K562 (cell line): Measurements from ENCODE around the gene PACS1. TPM values are rescaled to one million over a fixed set of nuclear protein-coding genes. Genes with fewer than 3 reads are reported as not detected.
"Not testable (repeated sequence)": the region's sequence is repeated elsewhere in the genome, so short reads cannot be mapped to it uniquely, and the experiment has no call there.

Source experiments
- ATAC-seq: fragments of 200-7000 bp; cut with Tn5 transposase; 3 replicates; pipeline ENCODE4 v1.9.1; 2020; ENCODE audit warnings: moderate library complexity
- BruUV-seq: library from RNA; stranded (reverse); fragments of 400-500 nt; replicated peaks from 2 replicates; lab custom pipeline; 2021; lab: Mats Ljungman, UMichigan
- CTCF ChIA-PET: fragments of 300-600 bp; formaldehyde crosslinking; extraction: SDS; loops from one replicate; lab custom pipeline; 2021; ENCODE audit warnings: low intra/inter-chr PET ratio; lab: Yijun Ruan, JAX
- POLR2A ChIA-PET: fragments of 300-600, 350-650 bp; sonication (Branson Sonifier 250); formaldehyde crosslinking; extraction: SDS; loops from one replicate; lab custom pipeline; 2021; ENCODE audit warnings: antibody characterized with exemption, inconsistent platforms; lab: Yijun Ruan, JAX
- DNase-seq, 4 experiments: peaks; one replicate each; pipeline versions ENCODE4 v3.0.0 to v3.0.0-alpha.2; 2011 to 2018; ENCODE audit warnings: low spot score in 3 of 4, mixed read lengths in 3 of 4; ENCODE audit errors: extremely low read depth in 1 of 4
- FAIRE-seq: peaks from 2 replicates; lab custom pipeline; 2011; peaks lifted over from hg19 to GRCh38; lab: Jason Lieb, UNC
- H2AFZ ChIP-seq: 2 replicates; pipeline ENCODE4 v1.6.0; 2011; ENCODE audit warnings: low read depth, low read length, control low read depth, inconsistent platforms
- H3K27ac ChIP-seq: fragments of 200-600 bp; 3 replicates; pipeline ENCODE4 v1.8.0; 2011; ENCODE audit warnings: low read depth, mild to moderate bottlenecking, control low read depth, inconsistent platforms, low read length, moderate library complexity, mixed read lengths; ENCODE audit errors: extremely low read depth
- H3K27me3 ChIP-seq, 2 experiments: fragments of 300-600 bp in 1 of 2; 2 replicates in 1 of 2; 3 replicates in 1 of 2; pipeline versions ENCODE4 v1.6.0 to v1.8.0; 2011; ENCODE audit warnings: inconsistent platforms in 2 of 2, low read length in 2 of 2, mild to moderate bottlenecking in 1 of 2, mixed read lengths in 1 of 2, moderate library complexity in 1 of 2; ENCODE audit not compliant: control insufficient read depth in 2 of 2, insufficient read depth in 2 of 2
- H3K36me3 ChIP-seq: fragments of 300-600 bp; 3 replicates; pipeline ENCODE4 v1.8.0; 2011; ENCODE audit warnings: mild to moderate bottlenecking, low read length, inconsistent platforms; ENCODE audit not compliant: control insufficient read depth, insufficient read depth
- H3K4me1 ChIP-seq, 2 experiments: fragments of 200-600 bp in 1 of 2; replicated peaks in 1 of 2; 2 replicates in 1 of 2; 3 replicates in 1 of 2; pipeline versions ENCODE4 v1.5.1 to v1.8.0; 2011; ENCODE audit warnings: inconsistent platforms in 2 of 2, low read length in 2 of 2, mild to moderate bottlenecking in 1 of 2, mixed read lengths in 1 of 2, moderate library complexity in 1 of 2; ENCODE audit not compliant: control insufficient read depth in 2 of 2, insufficient read depth in 2 of 2
- H3K4me2 ChIP-seq: 2 replicates; pipeline ENCODE4 v1.6.1; 2011; ENCODE audit warnings: low read length, control low read depth, inconsistent platforms, mixed read lengths; ENCODE audit not compliant: insufficient read depth
- H3K4me3 ChIP-seq: fragments of 200-600 bp; sonication (generic), shearing (Covaris generic); 2 replicates; pipeline ENCODE4 v1.5.1; 2016; ENCODE audit warnings: control low read depth, inconsistent platforms
- H3K79me2 ChIP-seq: fragments of 200-600 bp; 3 replicates; pipeline ENCODE4 v1.8.0; 2011; ENCODE audit warnings: low read length, inconsistent platforms; ENCODE audit not compliant: control insufficient read depth, insufficient read depth
- H3K9ac ChIP-seq, 2 experiments: 2 replicates each; pipeline versions ENCODE4 v1.6.0 to v1.6.1; 2011; ENCODE audit warnings: low read depth in 2 of 2, low read length in 2 of 2, control low read depth in 1 of 2, inconsistent platforms in 1 of 2, mild to moderate bottlenecking in 1 of 2, mixed read lengths in 1 of 2; ENCODE audit not compliant: insufficient read depth in 1 of 2
- H3K9me1 ChIP-seq: one replicate; pipeline ENCODE4 v1.6.0; 2011; ENCODE audit warnings: inconsistent platforms, mild to moderate bottlenecking, low read length, moderate library complexity; ENCODE audit not compliant: control insufficient read depth, insufficient read depth
- H3K9me3 ChIP-seq: replicated peaks from 2 replicates; pipeline ENCODE4 v1.5.1; 2011; ENCODE audit warnings: low read depth, low read length, inconsistent platforms; ENCODE audit not compliant: control insufficient read depth, insufficient read depth
- H4K20me1 ChIP-seq: replicated peaks from 2 replicates; pipeline ENCODE4 v1.6.1; 2011; ENCODE audit warnings: low read length, inconsistent platforms, mixed read lengths; ENCODE audit not compliant: control insufficient read depth, insufficient read depth
- CTBP1 ChIP-seq: fragments of 450-650 bp; IDR thresholded peaks from 2 replicates; pipeline ENCODE4 v1.6.1; 2016; ENCODE audit warnings: borderline replicate concordance
- NR2C1 ChIP-seq, 2 experiments: fragments of 450-650 bp; IDR thresholded peaks; 2 replicates each; pipeline ENCODE4 v1.6.1; 2017; ENCODE audit warnings: mild to moderate bottlenecking in 2 of 2, antibody characterized with exemption in 1 of 2, inconsistent platforms in 1 of 2, missing compliant biosample characterization in 1 of 2, missing genetic modification characterization in 1 of 2
- PYGO2 ChIP-seq: fragments of 450-650 bp; IDR thresholded peaks from 2 replicates; pipeline ENCODE4 v1.6.1; 2016; ENCODE audit warnings: mild to moderate bottlenecking, missing genetic modification characterization, moderate library complexity, missing compliant biosample characterization
- RHOXF2B ChIP-seq: fragments of 250-450 bp; sonication (Bioruptor Pico); conservative IDR thresholded peaks from 2 replicates; pipeline ENCODE4 v1.5.1; 2021
- SNAPC5 ChIP-seq: fragments of 250-450 bp; sonication (Bioruptor Pico); IDR thresholded peaks from 2 replicates; pipeline ENCODE4 v1.8.0; 2021; ENCODE audit warnings: moderate library complexity, mild to moderate bottlenecking, inconsistent platforms
- TCF7L2 ChIP-seq: fragments of 150-350 bp; IDR thresholded peaks from 2 replicates; pipeline ENCODE4 v1.6.1; 2016; ENCODE audit warnings: low read depth, mild to moderate bottlenecking, low read length, moderate library complexity
- ZFP91 ChIP-seq: sonication (generic); formaldehyde crosslinking; IDR thresholded peaks from 2 replicates; pipeline ENCODE4 v1.8.0; 2022; ENCODE audit warnings: mild to moderate bottlenecking, missing genetic modification reagents
- ZNF174 ChIP-seq: fragments of 250-450 bp; sonication (Bioruptor Pico); IDR thresholded peaks from 2 replicates; pipeline ENCODE4 v1.4.0; 2020; ENCODE audit warnings: mild to moderate bottlenecking
- ZNF707 ChIP-seq: fragments of 250-450 bp; sonication (Bioruptor Pico); conservative IDR thresholded peaks from 2 replicates; pipeline ENCODE4 v1.8.0; 2022; ENCODE audit warnings: inconsistent platforms, mild to moderate bottlenecking, moderate library complexity
- WGBS: fragments of 100-300 bp; shearing (Covaris generic); methylation state at CpG from one replicate; pipeline ENCODE4 v1.1.6; 2016; ENCODE audit warnings: low coverage, mixed read lengths; ENCODE audit not compliant: insufficient coverage; ENCODE audit errors: missing lambda C conversion rate; 5-methylcytosine and 5-hydroxymethylcytosine counted together
- in situ Hi-C: fragments of 300-500 bp; cut with MboI; formaldehyde crosslinking; loops from 4 replicates; pipeline ENCODE4 v1.15.0; 2018; ENCODE audit warnings: inconsistent platforms, mixed read lengths
- intact Hi-C: fragments of 100-400 bp; cut with micrococcal nuclease; formaldehyde crosslinking; loops from 2 replicates; pipeline ENCODE4 v1.14.2; 2022
- polyA plus RNA-seq, 8 experiments: library from polyadenylated mRNA; depleted of rRNA in 4 of 8; stranded (reverse) in 5 of 8; unstranded in 3 of 8; fragments of >200 nt; fragmentation: Nextera tagmentation in 2 of 8; fragmentation: Illumina TruSeq in 1 of 8; extraction: Ambion mirVana in 2 of 8; extraction: Trizol in 1 of 8; gene quantifications; 2 replicates each; pipeline versions ENCODE4 v1.2.1 to v1.2.3, GENCODE V29; 2011 to 2014; ENCODE audit warnings: inconsistent platforms in 1 of 8, missing spikeins in 1 of 8
- total RNA-seq, 7 experiments: library from RNA; depleted of rRNA in 6 of 7; stranded (reverse); fragments of >200 nt in 6 of 7; fragmentation: Illumina TruSeq in 2 of 7; extraction: Trizol in 2 of 7; gene quantifications; 2 replicates each; pipeline versions ENCODE4 v1.2.1 to v1.2.3, GENCODE V29; 2011 to 2021; ENCODE audit warnings: low replicate concordance in 1 of 7

The PACS1 gene
- total and polyA plus RNA-seq, 9 of the 15 experiments (the other 6 are each of a cell fraction or from before 2014, with no cell fraction given) = 0.34 to 28.1 (median 8.5) TPM

GRCh38 chr11:66251809-66252208, 181.7 kb downstream of the PACS1 start:
- Histone ChIP-seq H3K27ac (no peak overlapping the region), H2AFZ (no peak overlapping the region), H3K4me3 (no peak overlapping the region), H3K9ac (no peak overlapping the region), H3K79me2 (no peaks in the 10 kb centered on the region), H3K27me3 (no peaks in the 10 kb centered on the region), H4K20me1 (0 out of 2 replicates have a peak, but pooled peaks cover 4% of the 10 kb centered on the region), H3K9me1 (no peaks in the 10 kb centered on the region), H3K9me3 (no peaks in the 10 kb centered on the region), H3K4me2 (no peak overlapping the region), H3K36me3 (no peaks in the 10 kb centered on the region), H3K4me1 (peaks cover 3% of the 10 kb centered on the region in 2 experiments; a peak in 4 of 5 replicates)
- POLR2A ChIA-PET = interaction anchor here (1.0 kb wide), 1 partner anchor 11 kb away, joined by 3 read pairs; no protein-coding TSS in a partner anchor
- FAIRE-seq (no peak), ATAC-seq (peak; percentile 44; the same call in 2 of the 3 replicates), DNase-seq (no peak)
- intact Hi-C loops (no loop called here), in situ Hi-C loops (no loop called here)
- TF ChIP-seq ZNF174 (CRISPR knock-in tag) (no peak), PYGO2 (tag) (no peak), CTBP1 (no peak), ZFP91 (CRISPR knock-in tag) (no peak), NR2C1 (IDR thresholded peaks at IDR 0.05) (no peak), NR2C1 (tag; IDR thresholded peaks at IDR 0.05) (no peak), ZNF707 (CRISPR knock-in tag) (no peak), RHOXF2B (no peak), SNAPC5 (CRISPR knock-in tag) (no peak), TCF7L2 (no peak)
- CTCF ChIA-PET = no interaction called here
- WGBS = 46% methylated on average over 7 of the region's 7 CpGs
- no TSS peak for BruUV-seq

- H3K9me1 ChIP-seq, H4K20me1 ChIP-seq, H3K4me2 ChIP-seq, FAIRE-seq, BruUV-seq, DNase-seq, H2AFZ ChIP-seq, H3K4me3 ChIP-seq, H3K27ac ChIP-seq, CTCF ChIA-PET, H3K9me3 ChIP-seq, in situ Hi-C loops, ATAC-seq, H3K79me2 ChIP-seq, H3K27me3 ChIP-seq, H3K9ac ChIP-seq, H3K36me3 ChIP-seq, intact Hi-C loops: not testable (repeated sequence)
- POLR2A ChIA-PET = interaction anchor here (0.7 kb wide), 1 partner anchor 28 kb away, joined by 4 read pairs; no protein-coding TSS in a partner anchor
- WGBS = 42% methylated on average over 6 of the region's 6 CpGs
- peaks cover 7 to 15% of the 10 kb centered on the region in 2 experiments; a peak in 4 of 5 replicates for H3K4me1 ChIP-seq
Measured at GRCh38 chr11:66253081-66253480, 183.0 kb downstream of the PACS1 start.
